WI38 (cell line): ENCODE measurements around the gene DDIT3.

Experiments used
- H3K4me3 ChIP-seq: 2 replicates; pipeline ENCODE4 v1.5.1; 2011; ENCODE audit warnings: low read depth, mild to moderate bottlenecking, control low read depth, low read length
- CTCF ChIP-seq: IDR thresholded peaks from 2 replicates; pipeline ENCODE4 v1.5.1; 2012; ENCODE audit warnings: low read depth, mild to moderate bottlenecking, control low read depth, low read length

DDIT3 gene

GRCh38 chr12:57558864-57559263 lies 38.5 kb upstream of the DDIT3 start:
- no peak overlapping the region for H3K4me3 ChIP-seq
- TF ChIP-seq CTCF, result no peak

- no peak overlapping the region for H3K4me3 ChIP-seq
- no peak for TF ChIP-seq CTCF
Observed at GRCh38 chr12:57554897-57555296, 34.6 kb upstream of the DDIT3 start.

GRCh38 chr12:57554453-57554852 lies 34.1 kb upstream of the DDIT3 start:
- no peak overlapping the region for H3K4me3 ChIP-seq
- no peak for TF ChIP-seq CTCF

- no peak overlapping the region for H3K4me3 ChIP-seq
- no peak for TF ChIP-seq CTCF
Observed at GRCh38 chr12:57553343-57554202, 33.3 kb upstream of the DDIT3 start.

GRCh38 chr12:57552835-57553313 lies 32.6 kb upstream of the DDIT3 start:
- TF ChIP-seq CTCF, result no peak

GRCh38 chr12:57552306-57552651 lies 32.0 kb upstream of the DDIT3 start:
- TF ChIP-seq CTCF, result no peak
- no peak overlapping the region for H3K4me3 ChIP-seq

More at GRCh38 chr12:57552835-57553313, 32.6 kb upstream of the DDIT3 start:
- H3K4me3 ChIP-seq, result no peak overlapping the region

- no peak for TF ChIP-seq CTCF
- H3K4me3 ChIP-seq, result no peak overlapping the region
Observed at GRCh38 chr12:57551637-57552305, 31.5 kb upstream of the DDIT3 start.
